ENCODE measurements around the gene SPG7. TPM values are rescaled to one million over a fixed set of nuclear protein-coding genes. Genes with fewer than 3 reads are reported as not detected.

SPG7 gene
- total RNA-seq, 1 donor from 2014 or later: 96.1 TPM

GRCh38 chr16:89530401-89531381 lies 22.5 kb downstream of the SPG7 start:
- no peaks in the 10 kb centered on the region for H3K4me1 ChIP-seq (ENCODE audit: insufficient read depth, low read length)
- no peaks in the 10 kb centered on the region for H3K9me3 ChIP-seq (ENCODE audit: insufficient read depth, low read depth, low read length)
- no peak for TF ChIP-seq EZH2 (IDR thresholded peaks at IDR 0.05; ENCODE audit: insufficient read depth, low read length)
- TF ChIP-seq, protein P1, sequence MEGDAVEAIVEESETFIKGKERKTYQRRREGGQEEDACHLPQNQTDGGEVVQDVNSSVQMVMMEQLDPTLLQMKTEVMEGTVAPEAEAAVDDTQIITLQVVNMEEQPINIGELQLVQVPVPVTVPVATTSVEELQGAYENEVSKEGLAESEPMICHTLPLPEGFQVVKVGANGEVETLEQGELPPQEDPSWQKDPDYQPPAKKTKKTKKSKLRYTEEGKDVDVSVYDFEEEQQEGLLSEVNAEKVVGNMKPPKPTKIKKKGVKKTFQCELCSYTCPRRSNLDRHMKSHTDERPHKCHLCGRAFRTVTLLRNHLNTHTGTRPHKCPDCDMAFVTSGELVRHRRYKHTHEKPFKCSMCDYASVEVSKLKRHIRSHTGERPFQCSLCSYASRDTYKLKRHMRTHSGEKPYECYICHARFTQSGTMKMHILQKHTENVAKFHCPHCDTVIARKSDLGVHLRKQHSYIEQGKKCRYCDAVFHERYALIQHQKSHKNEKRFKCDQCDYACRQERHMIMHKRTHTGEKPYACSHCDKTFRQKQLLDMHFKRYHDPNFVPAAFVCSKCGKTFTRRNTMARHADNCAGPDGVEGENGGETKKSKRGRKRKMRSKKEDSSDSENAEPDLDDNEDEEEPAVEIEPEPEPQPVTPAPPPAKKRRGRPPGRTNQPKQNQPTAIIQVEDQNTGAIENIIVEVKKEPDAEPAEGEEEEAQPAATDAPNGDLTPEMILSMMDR (IDR thresholded peaks at IDR 0.05; ENCODE audit: insufficient read depth, low read depth, low read length): no peak
- Mint-ChIP-seq H3K27me3 (ENCODE audit: low read depth, unreplicated experiment) (no peaks in the 10 kb centered on the region), H3K36me3 (ENCODE audit: low read depth, unreplicated experiment) (peaks cover 6% of the 10 kb centered on the region), H3K27ac (ENCODE audit: unreplicated experiment) (no peak overlapping the region), H3K9me3 (ENCODE audit: unreplicated experiment) (no peaks in the 10 kb centered on the region), H3K4me1 (ENCODE audit: low read depth, unreplicated experiment) (no peaks in the 10 kb centered on the region), H3K4me3 (ENCODE audit: unreplicated experiment) (no peak overlapping the region)
- no peak overlapping the region for H2AFZ ChIP-seq (ENCODE audit: low read depth, low read length)
- peaks cover 49% of the 10 kb centered on the region for H3K36me3 ChIP-seq (ENCODE audit: insufficient read depth, low read length)
- H3K4me3 ChIP-seq (ENCODE audit: insufficient read depth, low read depth, low read length): no peak overlapping the region
- DNase-seq (ENCODE audit: low read depth) (no peak), FAIRE-seq (no peak)
- peaks cover 39% of the 10 kb centered on the region for H3K79me2 ChIP-seq (ENCODE audit: insufficient read depth, low read length)
- H4K20me1 ChIP-seq (ENCODE audit: insufficient read depth, low read length): peaks cover 53% of the 10 kb centered on the region
- H3K27me3 ChIP-seq (ENCODE audit: insufficient read depth, low read length): no peaks in the 10 kb centered on the region
- no peak overlapping the region for H3K9ac ChIP-seq (ENCODE audit: low read length)
- no peak overlapping the region for H3K4me2 ChIP-seq (ENCODE audit: low read length)
- no peak overlapping the region for H3K27ac ChIP-seq (ENCODE audit: low read depth, low read length)

- H3K79me2 ChIP-seq (ENCODE audit: insufficient read depth, low read length): peaks cover 44% of the 10 kb centered on the region
Measured at GRCh38 chr16:89531821-89532526, 23.8 kb downstream of the SPG7 start.

More at GRCh38 chr16:89531821-89532526, 23.8 kb downstream of the SPG7 start:
- Mint-ChIP-seq H3K4me1 (ENCODE audit: low read depth, unreplicated experiment) (no peaks in the 10 kb centered on the region), H3K27me3 (ENCODE audit: low read depth, unreplicated experiment) (no peaks in the 10 kb centered on the region), H3K4me3 (ENCODE audit: unreplicated experiment) (no peak overlapping the region), H3K36me3 (ENCODE audit: low read depth, unreplicated experiment) (peaks cover 6% of the 10 kb centered on the region), H3K27ac (ENCODE audit: unreplicated experiment) (no peak overlapping the region), H3K9me3 (ENCODE audit: unreplicated experiment) (no peaks in the 10 kb centered on the region)
- H3K4me1 ChIP-seq (ENCODE audit: insufficient read depth, low read length): peaks cover under 1% of the 10 kb centered on the region
- DNase-seq (ENCODE audit: low read depth) (no peak), FAIRE-seq (no peak)
- no peak overlapping the region for H2AFZ ChIP-seq (ENCODE audit: low read depth, low read length)
- H3K9ac ChIP-seq (ENCODE audit: low read length): no peak overlapping the region
- no peak for TF ChIP-seq EZH2 (IDR thresholded peaks at IDR 0.05; ENCODE audit: insufficient read depth, low read length)
- TF ChIP-seq, protein P1 (IDR thresholded peaks at IDR 0.05; ENCODE audit: insufficient read depth, low read depth, low read length): no peak
- H3K4me2 ChIP-seq (ENCODE audit: low read length): no peak overlapping the region
- H3K27me3 ChIP-seq (ENCODE audit: insufficient read depth, low read length): no peaks in the 10 kb centered on the region
- H3K9me3 ChIP-seq (ENCODE audit: insufficient read depth, low read depth, low read length): no peaks in the 10 kb centered on the region
- H3K36me3 ChIP-seq (ENCODE audit: insufficient read depth, low read length): peaks cover 40% of the 10 kb centered on the region
- no peak overlapping the region for H3K27ac ChIP-seq (ENCODE audit: low read depth, low read length)
- no peak overlapping the region for H3K4me3 ChIP-seq (ENCODE audit: insufficient read depth, low read depth, low read length)
- peaks cover 53% of the 10 kb centered on the region for H4K20me1 ChIP-seq (ENCODE audit: insufficient read depth, low read length)

Measured in astrocyte (in vitro differentiated cells and primary cell).